ENCODE results near the gene NSRP1.

DNA sequence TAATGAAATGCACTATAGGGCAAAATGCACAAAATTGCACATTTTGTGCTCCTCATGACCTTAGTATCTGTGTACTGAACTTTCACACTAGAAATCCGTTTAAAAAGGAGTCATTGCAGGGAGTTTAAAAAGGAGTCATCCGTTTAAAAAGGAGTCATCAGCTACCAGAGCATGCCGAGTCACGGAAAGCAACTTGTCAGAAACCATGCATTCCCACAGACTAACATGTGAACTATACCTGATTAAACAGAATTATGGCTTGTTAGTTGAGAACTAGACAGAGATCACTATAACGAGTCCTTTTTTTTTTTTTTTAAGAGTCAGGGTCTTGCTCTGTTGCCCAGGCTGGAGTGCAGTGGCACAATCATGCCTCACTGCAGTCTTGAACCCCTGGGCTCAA lies 83.0 kb downstream of the NSRP1 start:
- TF ChIP-seq TAF1 (IDR thresholded peaks at IDR 0.05; ENCODE audit: low read depth) (no peak), SMC3 (conservative IDR thresholded peaks at IDR 0.05; ENCODE audit: poor library complexity) (no peak)
- TF ChIP-seq, protein P1, sequence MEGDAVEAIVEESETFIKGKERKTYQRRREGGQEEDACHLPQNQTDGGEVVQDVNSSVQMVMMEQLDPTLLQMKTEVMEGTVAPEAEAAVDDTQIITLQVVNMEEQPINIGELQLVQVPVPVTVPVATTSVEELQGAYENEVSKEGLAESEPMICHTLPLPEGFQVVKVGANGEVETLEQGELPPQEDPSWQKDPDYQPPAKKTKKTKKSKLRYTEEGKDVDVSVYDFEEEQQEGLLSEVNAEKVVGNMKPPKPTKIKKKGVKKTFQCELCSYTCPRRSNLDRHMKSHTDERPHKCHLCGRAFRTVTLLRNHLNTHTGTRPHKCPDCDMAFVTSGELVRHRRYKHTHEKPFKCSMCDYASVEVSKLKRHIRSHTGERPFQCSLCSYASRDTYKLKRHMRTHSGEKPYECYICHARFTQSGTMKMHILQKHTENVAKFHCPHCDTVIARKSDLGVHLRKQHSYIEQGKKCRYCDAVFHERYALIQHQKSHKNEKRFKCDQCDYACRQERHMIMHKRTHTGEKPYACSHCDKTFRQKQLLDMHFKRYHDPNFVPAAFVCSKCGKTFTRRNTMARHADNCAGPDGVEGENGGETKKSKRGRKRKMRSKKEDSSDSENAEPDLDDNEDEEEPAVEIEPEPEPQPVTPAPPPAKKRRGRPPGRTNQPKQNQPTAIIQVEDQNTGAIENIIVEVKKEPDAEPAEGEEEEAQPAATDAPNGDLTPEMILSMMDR (IDR thresholded peaks at IDR 0.05; ENCODE audit: poor library complexity, severe bottlenecking), result no peak

All from neural cell (in vitro differentiated cells).